ENCODE measurements around the gene PTPRU.

PTPRU gene

DNA sequence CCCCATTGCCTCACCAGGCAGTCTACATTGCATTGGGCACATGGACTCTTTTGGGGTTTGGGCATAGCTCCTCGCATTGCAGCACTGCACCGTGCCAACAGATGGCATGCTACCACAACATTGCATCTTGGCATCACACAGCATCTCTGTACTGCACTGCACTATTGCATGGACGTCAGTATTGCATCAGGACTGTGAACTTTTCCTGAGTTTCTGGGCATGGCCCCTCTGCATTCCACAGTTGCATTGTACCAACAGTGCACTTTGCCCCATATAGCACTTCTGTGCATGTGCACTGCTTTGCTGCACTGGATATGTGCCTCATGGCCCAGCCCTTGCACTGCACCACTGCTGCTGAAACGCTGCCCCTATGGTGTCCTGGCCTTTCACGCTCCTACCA is 9.6 kb downstream of the PTPRU start:
- no peak for TF ChIP-seq YY1 (IDR thresholded peaks at IDR 0.05; ENCODE audit: insufficient read depth, insufficient read length)
- no peak for TF ChIP-seq SUZ12 (IDR thresholded peaks at IDR 0.05; ENCODE audit: extremely low read depth, insufficient read depth, insufficient read length)
- no peak for TF ChIP-seq ZNF274 (IDR thresholded peaks at IDR 0.05; ENCODE audit: low read depth, low read length)
- Histone ChIP-seq H3K4me3 (ENCODE audit: insufficient read length, low read depth) (no peak overlapping the region), H3K4me1 (ENCODE audit: insufficient read depth, insufficient read length) (peaks cover 30% of the 10 kb centered on the region), H3K36me3 (ENCODE audit: insufficient read depth, insufficient read length, low read length) (no peaks in the 10 kb centered on the region), H3K27me3 (ENCODE audit: insufficient read depth, insufficient read length) (no peaks in the 10 kb centered on the region), H3K9ac (ENCODE audit: insufficient read length, low read depth) (no peak overlapping the region), H3K9me3 (ENCODE audit: insufficient read depth, low read length) (no peaks in the 10 kb centered on the region)
- no peak for DNase-seq (ENCODE audit: low read depth, low spot score)

- Histone ChIP-seq H3K36me3 (ENCODE audit: insufficient read depth, insufficient read length, low read length) (no peaks in the 10 kb centered on the region), H3K4me3 (ENCODE audit: insufficient read length, low read depth) (no peak overlapping the region), H3K27me3 (ENCODE audit: insufficient read depth, insufficient read length) (no peaks in the 10 kb centered on the region), H3K4me1 (ENCODE audit: insufficient read depth, insufficient read length) (peaks cover 33% of the 10 kb centered on the region), H3K9me3 (ENCODE audit: insufficient read depth, low read length) (no peaks in the 10 kb centered on the region), H3K9ac (ENCODE audit: insufficient read length, low read depth) (no peak overlapping the region)
- no peak for DNase-seq (ENCODE audit: low read depth, low spot score)
- TF ChIP-seq SUZ12 (IDR thresholded peaks at IDR 0.05; ENCODE audit: extremely low read depth, insufficient read depth, insufficient read length) (no peak), ZNF274 (IDR thresholded peaks at IDR 0.05; ENCODE audit: low read depth, low read length) (no peak), YY1 (IDR thresholded peaks at IDR 0.05; ENCODE audit: insufficient read depth, insufficient read length) (no peak)
These were observed 10.7 kb downstream of the PTPRU start for GRCh38 chr1:29247044-29247443.

GRCh38 chr1:29247571-29248273 is 11.4 kb downstream of the PTPRU start:
- no peaks in the 10 kb centered on the region for H3K36me3 ChIP-seq (ENCODE audit: insufficient read depth, insufficient read length, low read length)
- H3K4me3 ChIP-seq (ENCODE audit: insufficient read length, low read depth) = no peak overlapping the region
- H3K9ac ChIP-seq (ENCODE audit: insufficient read length, low read depth) = no peak overlapping the region
- no peak for DNase-seq (ENCODE audit: low read depth, low spot score)
- no peaks in the 10 kb centered on the region for H3K27me3 ChIP-seq (ENCODE audit: insufficient read depth, insufficient read length)
- no peak for TF ChIP-seq SUZ12 (IDR thresholded peaks at IDR 0.05; ENCODE audit: extremely low read depth, insufficient read depth, insufficient read length)
- TF ChIP-seq ZNF274 (IDR thresholded peaks at IDR 0.05; ENCODE audit: low read depth, low read length) = no peak
- TF ChIP-seq YY1 (IDR thresholded peaks at IDR 0.05; ENCODE audit: insufficient read depth, insufficient read length) = no peak
- no peaks in the 10 kb centered on the region for H3K9me3 ChIP-seq (ENCODE audit: insufficient read depth, low read length)
- H3K4me1 ChIP-seq (ENCODE audit: insufficient read depth, insufficient read length) = peaks cover 33% of the 10 kb centered on the region

DNA sequence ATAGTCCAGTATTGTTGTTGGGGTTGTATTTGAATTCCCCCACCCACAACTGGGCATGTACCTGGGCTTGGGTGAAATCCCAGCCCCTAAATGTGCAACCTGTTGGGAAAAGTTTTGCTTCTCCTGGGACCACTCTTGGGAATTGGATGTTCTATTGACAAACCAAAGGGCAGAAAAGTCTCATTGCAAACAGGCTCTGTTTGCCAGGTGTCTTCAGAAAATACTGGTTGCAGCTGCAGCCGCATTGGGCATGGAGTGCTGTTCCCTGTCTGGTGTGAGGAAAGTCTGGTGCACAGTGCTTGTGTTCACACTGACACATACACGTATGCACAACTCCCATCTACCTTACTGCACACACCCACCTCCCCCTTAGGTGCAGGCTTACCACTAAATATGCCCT is 12.1 kb downstream of the PTPRU start:
- Histone ChIP-seq H3K4me3 (ENCODE audit: insufficient read length, low read depth) (no peak overlapping the region), H3K36me3 (ENCODE audit: insufficient read depth, insufficient read length, low read length) (no peaks in the 10 kb centered on the region), H3K27me3 (ENCODE audit: insufficient read depth, insufficient read length) (no peaks in the 10 kb centered on the region), H3K9me3 (ENCODE audit: insufficient read depth, low read length) (no peaks in the 10 kb centered on the region), H3K4me1 (ENCODE audit: insufficient read depth, insufficient read length) (peaks cover 33% of the 10 kb centered on the region), H3K9ac (ENCODE audit: insufficient read length, low read depth) (no peak overlapping the region)
- DNase-seq (ENCODE audit: low read depth, low spot score) = no peak
- no peak for TF ChIP-seq ZNF274 (IDR thresholded peaks at IDR 0.05; ENCODE audit: low read depth, low read length)
- no peak for TF ChIP-seq SUZ12 (IDR thresholded peaks at IDR 0.05; ENCODE audit: extremely low read depth, insufficient read depth, insufficient read length)
- no peak for TF ChIP-seq YY1 (IDR thresholded peaks at IDR 0.05; ENCODE audit: insufficient read depth, insufficient read length)

GRCh38 chr1:29249170-29249691 is 12.9 kb downstream of the PTPRU start:
- no peaks in the 10 kb centered on the region for H3K27me3 ChIP-seq (ENCODE audit: insufficient read depth, insufficient read length)
- peak overlapping the region; percentile 34 for H3K9ac ChIP-seq (ENCODE audit: insufficient read length, low read depth)
- H3K9me3 ChIP-seq (ENCODE audit: insufficient read depth, low read length) = no peaks in the 10 kb centered on the region
- H3K4me1 ChIP-seq (ENCODE audit: insufficient read depth, insufficient read length) = peaks cover 28% of the 10 kb centered on the region
- H3K4me3 ChIP-seq (ENCODE audit: insufficient read length, low read depth) = no peak overlapping the region
- H3K36me3 ChIP-seq (ENCODE audit: insufficient read depth, insufficient read length, low read length) = no peaks in the 10 kb centered on the region
- TF ChIP-seq YY1 (IDR thresholded peaks at IDR 0.05; ENCODE audit: insufficient read depth, insufficient read length) (no peak), SUZ12 (IDR thresholded peaks at IDR 0.05; ENCODE audit: extremely low read depth, insufficient read depth, insufficient read length) (no peak), ZNF274 (IDR thresholded peaks at IDR 0.05; ENCODE audit: low read depth, low read length) (no peak)
- DNase-seq (ENCODE audit: low read depth, low spot score) = peak; percentile 94

GRCh38 chr1:29249951-29250581 is 13.7 kb downstream of the PTPRU start:
- H3K9me3 ChIP-seq (ENCODE audit: insufficient read depth, low read length) = no peaks in the 10 kb centered on the region
- H3K4me3 ChIP-seq (ENCODE audit: insufficient read length, low read depth) = no peak overlapping the region

More at GRCh38 chr1:29249951-29250581, 13.7 kb downstream of the PTPRU start:
- H3K4me1 ChIP-seq (ENCODE audit: insufficient read depth, insufficient read length) = peaks cover 29% of the 10 kb centered on the region
- no peaks in the 10 kb centered on the region for H3K27me3 ChIP-seq (ENCODE audit: insufficient read depth, insufficient read length)
- H3K36me3 ChIP-seq (ENCODE audit: insufficient read depth, insufficient read length, low read length) = no peaks in the 10 kb centered on the region
- no peak overlapping the region for H3K9ac ChIP-seq (ENCODE audit: insufficient read length, low read depth)
- TF ChIP-seq SUZ12 (IDR thresholded peaks at IDR 0.05; ENCODE audit: extremely low read depth, insufficient read depth, insufficient read length) (no peak), YY1 (IDR thresholded peaks at IDR 0.05; ENCODE audit: insufficient read depth, insufficient read length) (no peak), ZNF274 (IDR thresholded peaks at IDR 0.05; ENCODE audit: low read depth, low read length) (no peak)
- no peak for DNase-seq (ENCODE audit: low read depth, low spot score)
